A673 (cell line): ENCODE results near the gene SPATS2L. TPM values are rescaled to one million over a fixed set of nuclear protein-coding genes. Genes with fewer than 3 reads are reported as not detected.

ENCODE experiments used
- BruUV-seq: library from RNA; stranded (reverse); fragments of 400-500 nt; replicated peaks from 2 replicates; lab custom pipeline; 2021; lab: Mats Ljungman, UMichigan
- CTCF ChIA-PET: fragments of 300-600 bp; sonication (Branson Sonifier 250); formaldehyde crosslinking; loops from one replicate; lab custom pipeline; 2022; ENCODE audit warnings: antibody characterized with exemption; lab: Charles Lee
- POLR2A ChIA-PET: fragments of 300-600 bp; sonication (Branson Sonifier 250); formaldehyde crosslinking; loops from one replicate; lab custom pipeline; 2022; ENCODE audit warnings: antibody characterized with exemption; ENCODE audit not compliant: low non-redundant PET; lab: Charles Lee
- DNase-seq: peaks from one replicate; pipeline ENCODE4 v3.0.0-alpha.2; 2015; ENCODE audit warnings: low spot score
- H3K27ac ChIP-seq: fragments of 200-600 bp; sonication (generic); 2 replicates; pipeline ENCODE4 v1.5.1; 2016; ENCODE audit warnings: mixed run types, low read depth, mild to moderate bottlenecking, mixed read lengths, antibody characterized with exemption, low read length; ENCODE audit not compliant: poor library complexity, severe bottlenecking
- H3K27me3 ChIP-seq: fragments of 200-600 bp; sonication (generic); replicated peaks from 2 replicates; pipeline ENCODE4 v1.6.1; 2017; ENCODE audit warnings: mixed run types, low read depth, mild to moderate bottlenecking, mixed read lengths, antibody characterized with exemption, low read length; ENCODE audit not compliant: insufficient read depth, poor library complexity
- H3K36me3 ChIP-seq: fragments of 200-600 bp; sonication (generic); 2 replicates; pipeline ENCODE4 v1.6.1; 2016; ENCODE audit warnings: mixed run types, mild to moderate bottlenecking, mixed read lengths, antibody characterized with exemption, low read length; ENCODE audit not compliant: insufficient read depth, poor library complexity, severe bottlenecking
- H3K4me1 ChIP-seq: fragments of 200-600 bp; sonication (generic); 2 replicates; pipeline ENCODE4 v1.6.1; 2017; ENCODE audit warnings: mixed run types, mild to moderate bottlenecking, mixed read lengths, antibody characterized with exemption, low read length; ENCODE audit not compliant: insufficient read depth, poor library complexity, severe bottlenecking
- H3K4me3 ChIP-seq: fragments of 200-600 bp; sonication (generic); 2 replicates; pipeline ENCODE4 v1.5.1; 2016; ENCODE audit warnings: low read depth, mixed run types, mild to moderate bottlenecking, mixed read lengths, low read length; ENCODE audit not compliant: poor library complexity, severe bottlenecking
- H3K9me3 ChIP-seq: fragments of 200-600 bp; sonication (generic); 2 replicates; pipeline ENCODE4 v1.6.1; 2016; ENCODE audit warnings: mixed run types, low read depth, mild to moderate bottlenecking, mixed read lengths, antibody characterized with exemption, low read length; ENCODE audit not compliant: poor library complexity, severe bottlenecking
- EZH2 ChIP-seq: fragments of 200-600 bp; sonication (generic); IDR thresholded peaks from 2 replicates; pipeline ENCODE4 v1.6.1; 2017; ENCODE audit warnings: borderline replicate concordance, low read depth, mild to moderate bottlenecking, mixed read lengths, antibody characterized with exemption, low read length; ENCODE audit not compliant: poor library complexity, severe bottlenecking
- intact Hi-C: fragments of 100-400 bp; cut with micrococcal nuclease; formaldehyde crosslinking; loops from one replicate; pipeline ENCODE4 v1.10.0; 2022; ENCODE audit not compliant: unreplicated experiment
- total RNA-seq: library from RNA; stranded (reverse); gene quantifications from 2 replicates; pipeline ENCODE4 v1.2.3, GENCODE V29; 2021
- TF ChIP-seq, protein P1 (sequence below): fragments of 300-800, 200-600 bp; sonication (generic); conservative IDR thresholded peaks from 2 replicates; pipeline ENCODE4 v1.5.1; 2017; ENCODE audit warnings: low read depth, mild to moderate bottlenecking, antibody characterized with exemption, low read length, moderate library complexity, mixed read lengths

Gene SPATS2L
- total RNA-seq, 1 experiment from 2014 or later: 10.0 TPM

DNA sequence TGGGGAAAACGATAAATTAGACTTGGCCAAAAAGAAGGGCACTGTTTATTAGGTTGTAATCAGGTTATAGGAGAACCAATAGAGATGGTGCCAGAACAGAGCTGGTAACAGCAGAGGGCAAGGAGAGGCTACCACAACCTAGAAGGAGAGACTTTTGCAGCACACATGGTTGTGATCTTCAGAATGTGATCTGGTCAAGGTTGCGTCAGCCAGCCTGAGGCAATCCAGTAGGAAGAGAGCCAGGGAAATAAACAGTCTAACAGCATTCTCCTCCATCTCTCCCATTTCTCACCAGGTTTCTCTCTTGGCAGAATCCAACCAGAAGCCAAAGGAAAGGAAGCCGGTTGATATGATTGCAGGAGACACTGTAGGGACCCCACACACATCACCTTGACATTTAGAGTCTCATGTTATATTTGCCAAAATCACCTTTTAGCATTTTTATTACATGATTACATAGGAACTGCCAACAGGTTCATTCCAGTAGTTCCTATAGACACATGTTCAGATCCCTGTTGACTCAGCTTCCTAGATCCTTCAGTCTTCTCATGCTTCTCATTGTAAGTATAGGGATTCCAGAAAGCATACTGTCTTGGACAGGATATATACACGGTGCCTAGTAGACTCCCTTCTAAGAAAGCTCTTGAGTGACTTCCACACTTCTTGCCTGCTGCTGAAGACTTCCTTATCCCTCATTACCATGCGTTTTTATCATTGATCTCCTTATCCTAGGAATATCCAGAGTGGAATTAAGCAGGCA, 17.6 kb upstream of the SPATS2L start:
- no TSS peak for BruUV-seq

DNA sequence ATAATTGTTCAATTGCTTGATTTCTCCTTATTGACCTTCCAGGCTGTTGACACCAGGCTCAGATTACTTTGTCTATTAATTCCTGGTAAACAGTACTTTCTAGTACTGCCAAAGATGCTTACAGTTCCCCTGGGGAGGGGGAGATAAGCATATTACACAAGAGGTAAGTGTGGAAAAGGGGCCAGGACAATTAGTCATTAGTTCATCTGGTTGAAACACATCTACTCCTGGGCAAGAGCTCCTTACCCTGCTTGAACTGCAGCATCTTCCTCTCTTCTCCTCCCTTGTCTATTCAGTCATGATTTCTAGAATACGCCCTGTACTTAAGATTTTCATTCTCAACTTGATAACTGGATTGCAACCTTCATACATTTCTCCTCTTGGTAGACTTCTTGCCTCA, 10.4 kb upstream of the SPATS2L start:
- DNase-seq: no peak
- intact Hi-C loops: no loop called here
- H3K4me1 ChIP-seq: no peaks in the 10 kb centered on the region
- no peaks in the 10 kb centered on the region for H3K9me3 ChIP-seq
- H3K36me3 ChIP-seq: no peaks in the 10 kb centered on the region
- POLR2A ChIA-PET: interaction anchor here (0.5 kb wide), 1 partner anchor 10 kb away, joined by 8 read pairs; no protein-coding TSS in a partner anchor
- H3K27ac ChIP-seq: no peak overlapping the region
- CTCF ChIA-PET: no interaction called here
- no TSS peak for BruUV-seq
- H3K4me3 ChIP-seq: no peak overlapping the region
- TF ChIP-seq, protein P1, sequence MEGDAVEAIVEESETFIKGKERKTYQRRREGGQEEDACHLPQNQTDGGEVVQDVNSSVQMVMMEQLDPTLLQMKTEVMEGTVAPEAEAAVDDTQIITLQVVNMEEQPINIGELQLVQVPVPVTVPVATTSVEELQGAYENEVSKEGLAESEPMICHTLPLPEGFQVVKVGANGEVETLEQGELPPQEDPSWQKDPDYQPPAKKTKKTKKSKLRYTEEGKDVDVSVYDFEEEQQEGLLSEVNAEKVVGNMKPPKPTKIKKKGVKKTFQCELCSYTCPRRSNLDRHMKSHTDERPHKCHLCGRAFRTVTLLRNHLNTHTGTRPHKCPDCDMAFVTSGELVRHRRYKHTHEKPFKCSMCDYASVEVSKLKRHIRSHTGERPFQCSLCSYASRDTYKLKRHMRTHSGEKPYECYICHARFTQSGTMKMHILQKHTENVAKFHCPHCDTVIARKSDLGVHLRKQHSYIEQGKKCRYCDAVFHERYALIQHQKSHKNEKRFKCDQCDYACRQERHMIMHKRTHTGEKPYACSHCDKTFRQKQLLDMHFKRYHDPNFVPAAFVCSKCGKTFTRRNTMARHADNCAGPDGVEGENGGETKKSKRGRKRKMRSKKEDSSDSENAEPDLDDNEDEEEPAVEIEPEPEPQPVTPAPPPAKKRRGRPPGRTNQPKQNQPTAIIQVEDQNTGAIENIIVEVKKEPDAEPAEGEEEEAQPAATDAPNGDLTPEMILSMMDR: no peak
- no peak for TF ChIP-seq EZH2
- H3K27me3 ChIP-seq: peaks cover 15% of the 10 kb centered on the region

More for the DNA sequence above, 17.6 kb upstream of the SPATS2L start:
- TF ChIP-seq, protein P1: no peak
- no peak for TF ChIP-seq EZH2
- Histone ChIP-seq H3K27ac (no peak overlapping the region), H3K27me3 (peaks cover 14% of the 10 kb centered on the region), H3K4me3 (no peak overlapping the region), H3K9me3 (no peaks in the 10 kb centered on the region), H3K4me1 (no peaks in the 10 kb centered on the region), H3K36me3 (no peaks in the 10 kb centered on the region)
- ChIA-PET POLR2A (no interaction called here), CTCF (no interaction called here)
- intact Hi-C loops: no loop called here
- no peak for DNase-seq

DNA sequence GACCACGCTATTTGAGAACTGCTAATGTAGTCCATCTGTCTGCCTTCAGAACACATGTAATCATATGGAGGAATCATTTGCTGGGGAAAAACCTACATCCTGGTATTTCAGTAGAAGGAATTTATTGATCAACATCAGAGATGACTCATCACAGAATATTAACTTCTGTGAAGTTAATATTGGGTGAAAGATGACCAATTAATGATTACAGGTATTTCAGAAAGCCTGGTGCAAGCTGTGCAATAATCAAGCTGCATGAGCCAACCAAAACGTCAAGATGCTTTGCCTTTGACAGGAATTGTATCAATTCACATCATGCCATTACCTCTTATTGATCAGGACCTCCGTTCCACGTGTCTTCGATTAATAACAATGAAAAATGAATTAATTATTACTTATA, 9.4 kb upstream of the SPATS2L start:
- H3K27ac ChIP-seq: no peak overlapping the region
- H3K27me3 ChIP-seq: peaks cover 15% of the 10 kb centered on the region
- CTCF ChIA-PET: no interaction called here
- DNase-seq: no peak
- intact Hi-C loops: no loop called here
- POLR2A ChIA-PET: no interaction called here
- no peaks in the 10 kb centered on the region for H3K4me1 ChIP-seq
- no TSS peak for BruUV-seq
- H3K4me3 ChIP-seq: no peak overlapping the region
- no peaks in the 10 kb centered on the region for H3K9me3 ChIP-seq
- no peak for TF ChIP-seq EZH2
- TF ChIP-seq, protein P1: no peak
- no peaks in the 10 kb centered on the region for H3K36me3 ChIP-seq
